ENCODE data around the gene DMRTC1B. TPM values are rescaled to one million over a fixed set of nuclear protein-coding genes. Genes with fewer than 3 reads are reported as not detected.
"Not testable (repeated sequence)": the region's sequence is repeated elsewhere in the genome, so short reads cannot be mapped to it uniquely, and the experiment has no call there.

Gene DMRTC1B
- not detected for total RNA-seq (2021; fragmentation: NEBNext Ultra II Directional; extraction: Animal tissue kit (Norgen Biotek cat#: 25700))
- long read RNA-seq, result 0 reads

GRCh38 chrX:72776653-72777466, at the start of gene DMRTC1B:
Gene DMRTC1B, plus strand, starts transcription at chrX:72776890. Its CDS starts 68,246 bp downstream, at chrX:72845136.
- H3K9me3 Mint-ChIP-seq; DNase-seq; H3K4me3 Mint-ChIP-seq; H3K36me3 Mint-ChIP-seq (ENCODE audit: low read depth); H3K4me1 Mint-ChIP-seq (ENCODE audit: low read depth); H3K27ac Mint-ChIP-seq; H3K27me3 Mint-ChIP-seq (ENCODE audit: insufficient read depth): not testable (repeated sequence)

- Mint-ChIP-seq H3K9me3 (no peaks in the 10 kb centered on the region), H3K4me1 (ENCODE audit: low read depth) (no peaks in the 10 kb centered on the region), H3K4me3 (no peak overlapping the region), H3K27me3 (ENCODE audit: insufficient read depth) (no peaks in the 10 kb centered on the region; the same call in 1 of the 2 replicates), H3K36me3 (ENCODE audit: low read depth) (no peaks in the 10 kb centered on the region), H3K27ac (no peak overlapping the region)
- TF ChIP-seq CTCF (IDR thresholded peaks at IDR 0.05), result no peak
- DNase-seq, result no peak
Measured at GRCh38 chrX:72727846-72728245, 48.8 kb upstream of the DMRTC1B start.

GRCh38 chrX:72733636-72734035, 43.1 kb upstream of the DMRTC1B start:
- not testable (repeated sequence) for H3K27ac Mint-ChIP-seq; H3K4me3 Mint-ChIP-seq; H3K4me1 Mint-ChIP-seq (ENCODE audit: low read depth); H3K9me3 Mint-ChIP-seq; H3K27me3 Mint-ChIP-seq (ENCODE audit: insufficient read depth); DNase-seq; H3K36me3 Mint-ChIP-seq (ENCODE audit: low read depth)

GRCh38 chrX:72735561-72735960, 41.1 kb upstream of the DMRTC1B start:
- H3K9me3 Mint-ChIP-seq, result no peaks in the 10 kb centered on the region
- no peak overlapping the region for H3K27ac Mint-ChIP-seq
- no peaks in the 10 kb centered on the region for H3K36me3 Mint-ChIP-seq (ENCODE audit: low read depth)
- peaks cover 2% of the 10 kb centered on the region for H3K27me3 Mint-ChIP-seq (ENCODE audit: insufficient read depth)
- DNase-seq, result no peak
- no peak overlapping the region for H3K4me3 Mint-ChIP-seq
- no peak for TF ChIP-seq CTCF (IDR thresholded peaks at IDR 0.05)
- no peaks in the 10 kb centered on the region for H3K4me1 Mint-ChIP-seq (ENCODE audit: low read depth)

GRCh38 chrX:72745546-72745945, 31.1 kb upstream of the DMRTC1B start:
- not testable (repeated sequence) for H3K4me3 Mint-ChIP-seq

GRCh38 chrX:72748545-72748944, 28.1 kb upstream of the DMRTC1B start:
- H3K27me3 Mint-ChIP-seq (ENCODE audit: insufficient read depth); H3K36me3 Mint-ChIP-seq (ENCODE audit: low read depth); H3K4me1 Mint-ChIP-seq (ENCODE audit: low read depth); H3K4me3 Mint-ChIP-seq; H3K27ac Mint-ChIP-seq; DNase-seq; H3K9me3 Mint-ChIP-seq: not testable (repeated sequence)

More at GRCh38 chrX:72745546-72745945, 31.1 kb upstream of the DMRTC1B start:
- H3K27ac Mint-ChIP-seq; H3K27me3 Mint-ChIP-seq (ENCODE audit: insufficient read depth); DNase-seq; H3K9me3 Mint-ChIP-seq; H3K4me1 Mint-ChIP-seq (ENCODE audit: low read depth); H3K36me3 Mint-ChIP-seq (ENCODE audit: low read depth): not testable (repeated sequence)

- H3K27me3 Mint-ChIP-seq (ENCODE audit: insufficient read depth), result not testable (repeated sequence)
Measured at GRCh38 chrX:72760454-72760853, 16.2 kb upstream of the DMRTC1B start.

GRCh38 chrX:72777467-72777790, 739 bp downstream of the DMRTC1B start:
- H3K4me3 Mint-ChIP-seq; H3K36me3 Mint-ChIP-seq (ENCODE audit: low read depth); H3K27me3 Mint-ChIP-seq (ENCODE audit: insufficient read depth); H3K4me1 Mint-ChIP-seq (ENCODE audit: low read depth); DNase-seq; H3K9me3 Mint-ChIP-seq; H3K27ac Mint-ChIP-seq: not testable (repeated sequence)

More at GRCh38 chrX:72760454-72760853, 16.2 kb upstream of the DMRTC1B start:
- not testable (repeated sequence) for H3K4me3 Mint-ChIP-seq; H3K27ac Mint-ChIP-seq; DNase-seq; H3K36me3 Mint-ChIP-seq (ENCODE audit: low read depth); H3K4me1 Mint-ChIP-seq (ENCODE audit: low read depth); H3K9me3 Mint-ChIP-seq

- H3K4me3 Mint-ChIP-seq; H3K27ac Mint-ChIP-seq; H3K4me1 Mint-ChIP-seq (ENCODE audit: low read depth); H3K9me3 Mint-ChIP-seq; H3K36me3 Mint-ChIP-seq (ENCODE audit: low read depth); H3K27me3 Mint-ChIP-seq (ENCODE audit: insufficient read depth); DNase-seq: not testable (repeated sequence)
Measured at GRCh38 chrX:72778146-72778545, 1.5 kb downstream of the DMRTC1B start.

GRCh38 chrX:72782560-72782959, 5.9 kb downstream of the DMRTC1B start, which contains the start of gene FAM236B:
Gene FAM236B, minus strand, starts transcription at chrX:72782660. Its CDS starts 100 bp downstream, at chrX:72782560.
- H3K4me3 Mint-ChIP-seq; DNase-seq; H3K36me3 Mint-ChIP-seq (ENCODE audit: low read depth); H3K9me3 Mint-ChIP-seq; H3K27ac Mint-ChIP-seq; H3K27me3 Mint-ChIP-seq (ENCODE audit: insufficient read depth); H3K4me1 Mint-ChIP-seq (ENCODE audit: low read depth): not testable (repeated sequence)

GRCh38 chrX:72783365-72783936, 6.8 kb downstream of the DMRTC1B start:
- not testable (repeated sequence) for H3K27me3 Mint-ChIP-seq (ENCODE audit: insufficient read depth); H3K27ac Mint-ChIP-seq; H3K4me1 Mint-ChIP-seq (ENCODE audit: low read depth); H3K36me3 Mint-ChIP-seq (ENCODE audit: low read depth); H3K4me3 Mint-ChIP-seq; DNase-seq; H3K9me3 Mint-ChIP-seq

GRCh38 chrX:72783964-72784363, 7.3 kb downstream of the DMRTC1B start:
- not testable (repeated sequence) for H3K27ac Mint-ChIP-seq; H3K27me3 Mint-ChIP-seq (ENCODE audit: insufficient read depth); DNase-seq; H3K4me1 Mint-ChIP-seq (ENCODE audit: low read depth); H3K4me3 Mint-ChIP-seq; H3K36me3 Mint-ChIP-seq (ENCODE audit: low read depth); H3K9me3 Mint-ChIP-seq

Data from HFFc6 (cell line).